ENCODE measurements around the gene IFNLR1.
A peak's percentile ranks its signal among the peaks of the same experiment; 100 is the strongest.

The IFNLR1 gene

GRCh38 chr1:24155011-24155782 lies 31.9 kb downstream of the IFNLR1 start:
- Histone ChIP-seq H3K79me2 (ENCODE audit: insufficient read depth, low read length) (peaks cover 10% of the 10 kb centered on the region; the same call in 1 of the 2 replicates), H3K27me3 (ENCODE audit: low read length) (no peaks in the 10 kb centered on the region), H4K20me1 (ENCODE audit: low read depth, low read length) (no peaks in the 10 kb centered on the region), H3K4me2 (ENCODE audit: low read depth, low read length, poor library complexity, severe bottlenecking) (peak overlapping the region; percentile 80), H3F3A (ENCODE audit: insufficient read depth) (peaks cover 79% of the 10 kb centered on the region), H3K4me3 (ENCODE audit: insufficient read depth, low read length, poor library complexity, severe bottlenecking) (no peak overlapping the region), H3K9me2 (replicated peaks; ENCODE audit: insufficient read depth, low read length) (no peaks in the 10 kb centered on the region), H3K9me3 (ENCODE audit: insufficient read depth, low read length) (no peaks in the 10 kb centered on the region), H3K36me3 (ENCODE audit: low read length) (no peaks in the 10 kb centered on the region), H3K9ac (ENCODE audit: low read length) (peak overlapping the region; percentile 17; the same call in 1 of the 2 replicates), H3K27ac (ENCODE audit: low read depth, low read length) (peak overlapping the region; percentile 95), H2AFZ (ENCODE audit: low read depth, low read length, severe bottlenecking) (no peak overlapping the region)
- TF ChIP-seq EZH2phosphoT487 (conservative IDR thresholded peaks at IDR 0.05; ENCODE audit: low read length) = no peak
- TF ChIP-seq CTCF (IDR thresholded peaks at IDR 0.05; ENCODE audit: insufficient read depth, low read length, poor library complexity, severe bottlenecking) = peak; percentile 29

- Histone ChIP-seq H3K27me3 (ENCODE audit: low read length) (no peaks in the 10 kb centered on the region), H3K27ac (ENCODE audit: low read depth, low read length) (peak overlapping the region; percentile 95), H3K9me2 (replicated peaks; ENCODE audit: insufficient read depth, low read length) (no peaks in the 10 kb centered on the region), H3K79me2 (ENCODE audit: insufficient read depth, low read length) (peaks cover 10% of the 10 kb centered on the region; the same call in 1 of the 2 replicates), H3K9me3 (ENCODE audit: insufficient read depth, low read length) (no peaks in the 10 kb centered on the region), H3K36me3 (ENCODE audit: low read length) (no peaks in the 10 kb centered on the region), H3K4me3 (ENCODE audit: insufficient read depth, low read length, poor library complexity, severe bottlenecking) (peak overlapping the region; percentile 32), H3K9ac (ENCODE audit: low read length) (peak overlapping the region; percentile 69), H3F3A (ENCODE audit: insufficient read depth) (peaks cover 74% of the 10 kb centered on the region), H4K20me1 (ENCODE audit: low read depth, low read length) (no peaks in the 10 kb centered on the region), H2AFZ (ENCODE audit: low read depth, low read length, severe bottlenecking) (no peak overlapping the region), H3K4me2 (ENCODE audit: low read depth, low read length, poor library complexity, severe bottlenecking) (peak overlapping the region; percentile 80)
- TF ChIP-seq EZH2phosphoT487 (conservative IDR thresholded peaks at IDR 0.05; ENCODE audit: low read length) (no peak), CTCF (IDR thresholded peaks at IDR 0.05; ENCODE audit: insufficient read depth, low read length, poor library complexity, severe bottlenecking) (no peak)
These were observed 32.9 kb downstream of the IFNLR1 start for GRCh38 chr1:24154215-24154614.

- Histone ChIP-seq H3K4me2 (ENCODE audit: low read depth, low read length, poor library complexity, severe bottlenecking) (peak overlapping the region; percentile 80), H3K79me2 (ENCODE audit: insufficient read depth, low read length) (peaks cover 10% of the 10 kb centered on the region; the same call in 1 of the 2 replicates), H3K4me3 (ENCODE audit: insufficient read depth, low read length, poor library complexity, severe bottlenecking) (peak overlapping the region; percentile 58), H4K20me1 (ENCODE audit: low read depth, low read length) (no peaks in the 10 kb centered on the region), H3K9me2 (replicated peaks; ENCODE audit: insufficient read depth, low read length) (no peaks in the 10 kb centered on the region), H3K27ac (ENCODE audit: low read depth, low read length) (peak overlapping the region; percentile 95), H3K9me3 (ENCODE audit: insufficient read depth, low read length) (no peaks in the 10 kb centered on the region), H3K36me3 (ENCODE audit: low read length) (no peaks in the 10 kb centered on the region), H3K27me3 (ENCODE audit: low read length) (no peaks in the 10 kb centered on the region), H3F3A (ENCODE audit: insufficient read depth) (peaks cover 62% of the 10 kb centered on the region), H2AFZ (ENCODE audit: low read depth, low read length, severe bottlenecking) (no peak overlapping the region), H3K9ac (ENCODE audit: low read length) (peak overlapping the region; percentile 69)
- TF ChIP-seq CTCF (IDR thresholded peaks at IDR 0.05; ENCODE audit: insufficient read depth, low read length, poor library complexity, severe bottlenecking) = no peak
- no peak for TF ChIP-seq EZH2phosphoT487 (conservative IDR thresholded peaks at IDR 0.05; ENCODE audit: low read length)
These were observed 34.2 kb downstream of the IFNLR1 start for GRCh38 chr1:24152631-24153494.

Data from SU-DHL-6 (cell line).